Measurements from ENCODE around the gene AGO4.
"Not testable (repeated sequence)": the region's sequence is repeated elsewhere in the genome, so short reads cannot be mapped to it uniquely, and the experiment has no call there.

The AGO4 gene

GRCh38 chr1:35807614-35808449, at the start of gene AGO4:
Gene AGO4 (plus strand): TSS chr1:35808016. CDS start chr1:35808417, 401 bp downstream.
- peak; percentile 32 for DNase-seq

- DNase-seq: no peak
Observed at GRCh38 chr1:35762141-35762540, 45.7 kb upstream of the AGO4 start.

- DNase-seq: no peak
Observed at GRCh38 chr1:35763201-35763600, 44.6 kb upstream of the AGO4 start.

- DNase-seq: no peak
Observed at GRCh38 chr1:35764283-35764682, 43.5 kb upstream of the AGO4 start.

- DNase-seq: no peak
Observed at GRCh38 chr1:35768350-35769187, 39.2 kb upstream of the AGO4 start.

GRCh38 chr1:35769188-35769758, 38.5 kb upstream of the AGO4 start:
- peak; percentile 89 for DNase-seq

- DNase-seq: no peak
Observed at GRCh38 chr1:35773711-35774110, 34.1 kb upstream of the AGO4 start.

- not testable (repeated sequence) for DNase-seq
Observed at GRCh38 chr1:35776172-35776571, 31.6 kb upstream of the AGO4 start.

GRCh38 chr1:35777109-35777508, 30.7 kb upstream of the AGO4 start:
- DNase-seq: no peak

- no peak for DNase-seq
Observed at GRCh38 chr1:35783055-35783583, 24.7 kb upstream of the AGO4 start.

GRCh38 chr1:35784364-35784763, 23.5 kb upstream of the AGO4 start:
- DNase-seq: not testable (repeated sequence)

GRCh38 chr1:35788139-35788538, 19.7 kb upstream of the AGO4 start:
- no peak for DNase-seq

GRCh38 chr1:35790670-35791069, 17.1 kb upstream of the AGO4 start:
- no peak for DNase-seq

- no peak for DNase-seq
Observed at GRCh38 chr1:35795295-35795694, 12.5 kb upstream of the AGO4 start.

- no peak for DNase-seq
Observed at GRCh38 chr1:35797380-35797779, 10.4 kb upstream of the AGO4 start.

- not testable (repeated sequence) for DNase-seq
Observed at GRCh38 chr1:35798019-35798418, 9.8 kb upstream of the AGO4 start.

- DNase-seq: not testable (repeated sequence)
Observed at GRCh38 chr1:35800167-35800887, 7.5 kb upstream of the AGO4 start.

GRCh38 chr1:35808450-35809113, 766 bp downstream of the AGO4 start:
- peak; percentile 32 for DNase-seq

- no peak for DNase-seq
Observed at GRCh38 chr1:35809114-35810095, 1.6 kb downstream of the AGO4 start.

- no peak for DNase-seq
Observed at GRCh38 chr1:35810096-35810881, 2.5 kb downstream of the AGO4 start.

Data from activated CD4-positive, alpha-beta T cell treated with anti-CD3 and anti-CD28 coated beads for 48 hours (primary cell).